GM18909 (cell line): Measurements from ENCODE around the gene KDM4B.
"Not testable (repeated sequence)": the region's sequence is repeated elsewhere in the genome, so short reads cannot be mapped to it uniquely, and the experiment has no call there.

Source experiments
- ATAC-seq: cut with Tn5 transposase; IDR thresholded peaks from one replicate; pipeline ENCODE4 v1.9.1; 2021; ENCODE audit warnings: mild to moderate bottlenecking; ENCODE audit not compliant: unreplicated experiment, poor library complexity

The KDM4B gene

GRCh38 chr19:5155586-5156210 is 186.8 kb downstream of the KDM4B start:
- ATAC-seq, result no peak

- ATAC-seq, result no peak
Measured at GRCh38 chr19:5156231-5156986, 187.5 kb downstream of the KDM4B start.

GRCh38 chr19:5157186-5157585 is 188.3 kb downstream of the KDM4B start:
- ATAC-seq, result no peak

- ATAC-seq, result not testable (repeated sequence)
Measured at GRCh38 chr19:5158549-5159134, 189.7 kb downstream of the KDM4B start.

GRCh38 chr19:5160158-5160795 is 191.4 kb downstream of the KDM4B start:
- ATAC-seq, result not testable (repeated sequence)

- ATAC-seq, result not testable (repeated sequence)
Measured at GRCh38 chr19:5164845-5165696, 196.2 kb downstream of the KDM4B start.

GRCh38 chr19:5165697-5166019 is 196.7 kb downstream of the KDM4B start:
- ATAC-seq, result no peak

- ATAC-seq, result no peak
Measured at GRCh38 chr19:5166262-5166661, 197.3 kb downstream of the KDM4B start.

GRCh38 chr19:5170329-5170745 is 201.4 kb downstream of the KDM4B start:
- ATAC-seq, result no peak

GRCh38 chr19:5171711-5172110 is 202.8 kb downstream of the KDM4B start:
- no peak for ATAC-seq

GRCh38 chr19:5172859-5173630 is 204.1 kb downstream of the KDM4B start:
- ATAC-seq, result no peak

- no peak for ATAC-seq
Measured at GRCh38 chr19:5173993-5174392, 205.1 kb downstream of the KDM4B start.

GRCh38 chr19:5177745-5178450 is 209.0 kb downstream of the KDM4B start:
- no peak for ATAC-seq

- ATAC-seq, result no peak
Measured at GRCh38 chr19:5178841-5179240, 209.9 kb downstream of the KDM4B start.

- no peak for ATAC-seq
Measured at GRCh38 chr19:5179256-5179655, 210.3 kb downstream of the KDM4B start.

GRCh38 chr19:5181329-5181728 is 212.4 kb downstream of the KDM4B start:
- no peak for ATAC-seq

GRCh38 chr19:5182751-5183150 is 213.8 kb downstream of the KDM4B start:
- no peak for ATAC-seq

GRCh38 chr19:5183616-5184015 is 214.7 kb downstream of the KDM4B start:
- ATAC-seq, result no peak

GRCh38 chr19:5184930-5185329 is 216.0 kb downstream of the KDM4B start:
- ATAC-seq, result no peak
